Activated naive CD8-positive, alpha-beta T cell treated with anti-CD3 and anti-CD28 coated beads, Interleukin-2, amount 50 U/mL, for 16 hours (primary cell): Measurements from ENCODE around the gene SLC8A1.

Experiments
- DNase-seq: peaks from one replicate; pipeline ENCODE4 v3.0.0-alpha.2; 2020; ENCODE audit warnings: low read depth, low spot score

The SLC8A1 gene

DNA sequence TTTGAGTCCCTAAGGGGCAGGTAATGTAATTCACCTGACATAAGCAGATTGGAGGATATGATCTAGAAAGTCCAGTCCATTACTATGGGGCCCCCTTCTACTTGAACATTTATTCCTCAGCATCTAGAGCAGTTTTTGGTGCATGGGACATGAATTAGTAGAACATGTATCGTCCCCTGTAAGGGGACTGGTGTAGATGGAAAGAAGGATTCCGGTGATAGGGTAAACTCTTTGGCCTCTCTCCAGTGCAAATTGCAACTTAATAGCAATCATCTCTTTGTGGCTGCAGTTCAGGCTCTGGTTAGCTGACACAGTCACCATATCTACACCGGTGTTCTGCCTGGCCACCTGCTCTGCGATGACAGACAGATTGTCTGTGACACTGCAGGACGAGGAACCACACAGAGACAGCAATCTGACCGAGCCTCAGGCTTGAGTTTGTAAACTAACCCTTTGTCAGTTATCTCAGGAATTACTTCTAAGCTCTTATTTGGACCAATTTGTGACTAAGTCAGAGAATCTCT is 6.4 kb upstream of the SLC8A1 start:
- no peak for DNase-seq

DNA sequence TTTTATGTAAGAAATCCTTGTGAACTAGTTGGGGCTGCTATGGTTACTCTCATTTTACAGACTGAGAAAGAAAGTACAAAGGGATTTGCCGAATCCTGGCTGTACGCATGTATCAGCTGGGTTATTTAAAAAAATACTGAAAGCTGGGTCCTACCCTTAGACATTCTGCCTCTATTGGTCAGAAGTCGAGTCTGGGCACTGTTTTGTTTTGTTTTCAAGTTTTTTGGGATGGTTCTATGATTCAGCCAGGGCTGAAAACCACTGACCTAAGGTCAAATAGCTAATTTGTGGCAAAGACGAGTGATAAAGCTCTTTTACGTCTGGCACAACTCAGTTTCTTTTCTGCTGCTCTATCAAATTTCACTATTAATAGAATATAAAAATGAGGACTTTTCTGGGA is 5.9 kb upstream of the SLC8A1 start:
- no peak for DNase-seq

- DNase-seq, result no peak
These were observed 5.5 kb upstream of the SLC8A1 start for GRCh38 chr2:40457366-40457765.

- DNase-seq, result no peak
These were observed 5.0 kb upstream of the SLC8A1 start for GRCh38 chr2:40456926-40457325.

GRCh38 chr2:40455661-40456060 is 3.8 kb upstream of the SLC8A1 start:
- no peak for DNase-seq

DNA sequence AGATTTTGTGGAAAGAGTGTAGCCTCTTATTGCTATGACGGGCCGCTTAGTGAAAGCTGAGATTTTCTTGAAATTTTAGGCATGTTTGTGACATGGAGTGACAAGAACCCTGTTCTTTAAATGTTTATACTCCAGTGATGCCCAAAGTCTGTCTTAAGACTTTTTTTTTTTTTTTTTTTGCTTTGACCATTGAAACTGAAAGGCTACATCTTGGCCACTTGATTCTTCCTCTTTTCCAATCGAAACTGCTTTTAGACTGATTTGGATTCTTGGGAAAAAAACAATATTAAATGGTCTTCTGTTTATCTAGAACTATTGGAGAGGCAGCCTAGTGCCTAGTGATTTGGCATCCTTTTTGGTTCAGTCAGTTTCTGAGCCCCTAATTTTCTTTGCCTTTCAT is 2.4 kb upstream of the SLC8A1 start:
- no peak for DNase-seq

DNA sequence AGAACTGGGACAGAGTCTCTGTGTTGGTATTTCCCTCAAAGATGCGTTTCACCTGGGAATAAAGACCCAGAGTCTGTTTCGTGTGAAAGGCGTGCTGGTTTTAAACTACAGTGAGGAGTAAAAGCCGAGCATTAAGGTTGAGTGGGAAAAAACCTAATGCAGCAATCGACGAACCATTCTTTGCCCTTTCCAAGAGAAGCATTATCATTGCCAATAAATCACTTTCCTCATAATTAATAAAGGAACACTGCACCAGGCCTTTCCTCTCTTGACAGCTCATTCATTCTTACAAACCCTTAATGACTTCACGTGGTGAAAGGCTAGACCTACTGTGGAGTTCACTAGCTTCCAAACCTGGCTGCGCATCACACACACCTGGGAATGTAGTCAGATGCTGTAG is 896 bp upstream of the SLC8A1 start:
- no peak for DNase-seq

DNA sequence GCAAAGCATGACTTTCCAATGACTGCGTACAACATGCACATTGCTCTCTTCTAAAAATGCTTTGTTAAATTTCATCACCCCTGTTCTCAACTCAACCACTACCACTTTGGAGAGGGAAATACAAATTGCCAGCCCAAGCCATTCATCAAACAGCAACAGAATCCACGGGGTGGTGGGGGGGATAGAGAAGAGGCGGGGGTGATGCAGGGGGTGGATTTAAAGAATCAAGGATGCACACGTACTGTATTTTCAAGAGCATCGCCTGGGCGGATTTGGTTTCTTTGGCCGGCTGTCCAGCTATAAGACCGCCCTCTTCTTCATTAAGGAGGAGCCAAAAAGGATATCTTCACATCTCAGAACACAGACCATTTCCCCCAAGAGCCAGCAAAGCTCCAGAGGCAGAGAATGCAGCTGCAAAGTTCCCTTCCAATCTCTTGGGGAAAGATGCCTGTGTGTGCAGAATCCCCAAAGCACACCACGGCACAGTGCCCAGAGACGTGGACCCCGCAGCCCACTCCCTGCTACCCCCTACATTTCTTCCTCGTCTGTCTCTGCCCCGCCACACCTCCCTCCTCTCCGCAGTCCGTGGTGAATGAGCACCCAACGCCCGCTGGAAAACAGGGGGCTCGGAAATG is 977 bp downstream of the SLC8A1 start:
- DNase-seq, result no peak

DNA sequence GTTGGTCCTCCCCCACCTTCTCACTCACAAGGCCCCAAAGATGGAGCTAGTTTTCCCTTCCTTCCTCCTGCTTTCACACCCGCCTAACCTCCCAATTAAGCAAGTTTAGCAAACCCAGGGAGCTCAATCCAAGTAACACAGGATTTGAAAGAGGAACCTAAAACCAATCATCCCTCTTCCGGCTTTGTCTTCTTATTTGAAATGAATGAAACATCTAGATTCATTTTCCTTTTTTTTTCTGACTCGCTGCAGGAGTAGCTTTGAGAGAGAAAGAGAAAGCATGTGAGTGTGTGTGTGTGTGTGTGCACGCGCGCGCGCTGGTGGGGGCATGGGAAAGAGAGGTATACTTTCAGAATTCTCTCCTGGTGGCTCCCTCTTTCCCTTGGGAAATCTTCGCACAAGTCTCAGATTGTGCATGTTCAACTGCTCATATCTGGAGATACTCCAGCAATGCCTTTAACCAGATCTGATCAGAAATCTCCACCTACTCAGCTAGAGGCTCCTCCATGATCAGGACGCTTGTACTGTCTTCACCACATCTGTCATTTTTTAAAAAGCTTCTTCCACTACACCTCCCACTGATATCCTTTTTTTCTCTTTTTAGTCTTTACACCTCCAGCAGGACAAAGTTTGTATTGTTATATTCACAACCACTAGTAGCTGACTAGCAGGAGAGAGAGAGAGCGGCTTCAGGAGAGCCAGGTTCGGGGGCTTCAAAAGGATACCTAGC is 1.7 kb downstream of the SLC8A1 start:
- no peak for DNase-seq

- no peak for DNase-seq
These were observed 3.3 kb downstream of the SLC8A1 start for GRCh38 chr2:40448476-40449079.

- no peak for DNase-seq
These were observed 6.4 kb downstream of the SLC8A1 start for GRCh38 chr2:40445467-40445866.

- DNase-seq, result no peak
These were observed 11.1 kb downstream of the SLC8A1 start for GRCh38 chr2:40440835-40441234.

DNA sequence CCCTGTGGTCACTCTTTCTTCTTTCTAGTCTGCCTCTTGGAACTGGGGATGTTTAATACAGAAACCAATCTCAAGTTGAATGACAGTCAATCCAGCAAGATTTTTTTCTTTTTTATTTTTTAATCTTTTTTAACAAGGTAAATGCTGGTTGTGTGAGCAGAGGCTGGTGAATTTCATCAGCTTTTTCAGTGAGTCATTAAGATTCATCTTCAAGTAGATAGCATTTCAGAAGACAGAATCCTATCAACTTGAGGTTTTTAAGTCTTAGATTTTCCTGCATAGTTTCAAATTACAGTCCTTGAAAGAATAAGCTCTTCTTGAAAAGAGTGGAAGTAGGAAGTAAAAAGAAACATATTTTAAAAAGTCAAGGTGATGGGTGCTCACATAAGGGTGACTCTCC is 12.4 kb downstream of the SLC8A1 start:
- no peak for DNase-seq

DNA sequence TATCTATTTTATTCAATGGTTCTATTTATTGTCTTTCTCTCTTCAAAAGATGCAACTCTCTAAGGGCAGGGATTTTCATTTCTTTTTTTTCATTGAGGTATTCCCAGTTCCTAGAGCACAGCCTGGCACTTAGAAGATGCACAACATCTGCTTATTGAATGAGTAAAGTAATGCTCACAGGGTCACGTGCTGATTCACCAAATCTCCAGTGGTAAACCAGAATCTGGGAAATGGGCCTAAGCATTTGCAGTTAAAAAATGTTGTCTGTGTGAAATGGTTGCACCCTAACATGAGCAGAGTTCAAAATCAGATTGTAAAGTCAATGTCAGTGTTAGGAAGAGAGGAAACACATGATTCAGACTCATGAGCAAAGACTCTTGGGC is 15.8 kb downstream of the SLC8A1 start:
- no peak for DNase-seq

DNA sequence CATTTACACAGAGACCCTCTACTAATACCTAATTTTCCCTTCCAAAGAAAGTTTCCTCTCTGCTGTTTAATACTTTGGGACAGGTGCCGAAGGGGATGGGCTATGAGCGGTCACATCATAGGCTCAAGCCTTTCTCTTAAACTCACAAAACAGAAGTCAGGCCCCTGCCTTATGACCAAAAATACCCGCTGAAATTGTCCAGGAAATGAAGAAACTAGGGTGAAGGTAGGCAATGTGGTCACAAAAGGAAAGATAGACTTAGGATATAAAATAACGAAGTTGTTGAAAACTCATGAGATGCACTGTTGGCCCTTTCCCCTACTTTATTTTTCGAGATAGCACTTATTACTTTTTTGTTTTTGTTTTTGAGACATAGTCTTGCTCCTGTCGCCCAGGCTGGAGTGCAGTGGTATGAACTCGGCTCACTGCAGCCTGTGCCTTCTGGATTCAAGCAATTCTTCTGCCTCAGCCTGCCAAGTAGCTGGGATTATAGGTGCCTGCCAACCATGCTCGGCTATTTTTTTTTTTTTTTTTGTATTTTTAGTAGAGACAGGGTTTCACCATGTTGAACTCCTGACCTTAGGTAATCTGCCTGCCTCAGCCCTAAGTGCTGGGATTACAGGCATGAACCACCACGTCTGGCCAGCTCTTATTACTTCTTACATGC is 16.3 kb downstream of the SLC8A1 start:
- DNase-seq, result no peak

DNA sequence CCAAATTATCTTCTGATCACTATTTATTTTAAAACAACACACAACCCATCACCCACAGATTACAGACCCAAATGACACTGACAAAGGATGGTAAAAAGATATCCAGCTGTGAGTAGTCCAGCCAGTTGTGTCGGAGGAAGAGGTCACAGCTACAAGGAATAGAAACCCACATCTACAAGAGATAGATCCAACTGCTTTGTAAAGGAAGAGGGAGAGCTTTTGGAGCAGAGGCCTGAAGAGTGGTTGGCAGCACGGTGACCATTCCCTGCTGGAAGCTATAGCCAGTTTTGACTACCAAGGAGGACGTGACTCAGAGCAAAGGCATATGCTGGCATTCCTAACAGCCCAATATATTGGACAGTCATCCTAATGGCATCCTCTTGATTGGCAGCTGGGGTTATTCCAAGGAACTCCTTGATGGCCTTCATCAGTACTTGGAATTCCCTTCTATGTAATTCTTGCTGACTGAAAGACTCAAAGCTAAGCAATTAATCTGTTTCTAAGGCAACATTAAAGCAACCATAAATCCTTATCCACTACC is 17.1 kb downstream of the SLC8A1 start:
- no peak for DNase-seq

GRCh38 chr2:40433736-40434135 is 18.2 kb downstream of the SLC8A1 start:
- no peak for DNase-seq

GRCh38 chr2:40432921-40433483 is 18.9 kb downstream of the SLC8A1 start:
- no peak for DNase-seq

- DNase-seq, result no peak
These were observed 20.3 kb downstream of the SLC8A1 start for GRCh38 chr2:40431600-40431955.

DNA sequence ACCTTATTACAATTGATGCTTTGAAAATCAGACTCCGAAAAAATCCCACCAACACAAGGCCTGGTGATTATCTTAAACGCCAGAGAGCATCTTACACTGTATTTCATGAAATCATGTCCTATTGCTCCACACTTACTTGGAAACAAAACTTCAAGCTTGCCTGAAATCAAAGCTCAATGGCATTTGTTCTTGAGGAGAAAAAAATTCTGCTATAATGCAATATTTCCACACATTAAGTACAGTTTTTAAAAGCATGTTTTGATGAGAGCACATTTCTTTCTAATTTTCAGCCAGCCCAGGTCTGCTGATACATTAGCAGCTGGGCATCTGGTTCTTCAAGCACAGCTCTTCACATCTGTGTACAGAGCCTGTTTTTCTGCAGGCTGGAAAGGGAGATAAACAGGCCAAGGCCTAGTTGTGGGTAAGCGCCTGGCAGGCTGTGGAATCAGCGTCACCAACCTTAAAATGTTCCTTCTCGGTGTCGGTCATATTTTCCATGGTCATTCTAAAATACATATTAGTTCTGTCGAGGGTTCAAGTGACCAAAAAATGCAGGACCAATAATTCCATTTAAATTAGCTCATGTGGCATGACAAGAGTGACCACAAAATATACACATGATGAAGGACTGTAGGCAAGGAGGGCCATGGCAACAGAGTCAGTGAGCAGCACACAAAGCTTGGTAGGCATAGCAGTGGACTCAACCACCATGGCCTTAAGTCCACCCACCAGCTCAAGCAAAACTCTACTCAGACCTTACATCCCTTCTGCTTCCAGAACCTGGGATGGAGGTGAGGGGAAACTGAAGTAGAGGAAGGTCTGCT is 20.9 kb downstream of the SLC8A1 start:
- no peak for DNase-seq

- DNase-seq, result no peak
These were observed 23.5 kb downstream of the SLC8A1 start for GRCh38 chr2:40428439-40428838.
